ENCODE measurements around the gene APOA1.

DNA sequence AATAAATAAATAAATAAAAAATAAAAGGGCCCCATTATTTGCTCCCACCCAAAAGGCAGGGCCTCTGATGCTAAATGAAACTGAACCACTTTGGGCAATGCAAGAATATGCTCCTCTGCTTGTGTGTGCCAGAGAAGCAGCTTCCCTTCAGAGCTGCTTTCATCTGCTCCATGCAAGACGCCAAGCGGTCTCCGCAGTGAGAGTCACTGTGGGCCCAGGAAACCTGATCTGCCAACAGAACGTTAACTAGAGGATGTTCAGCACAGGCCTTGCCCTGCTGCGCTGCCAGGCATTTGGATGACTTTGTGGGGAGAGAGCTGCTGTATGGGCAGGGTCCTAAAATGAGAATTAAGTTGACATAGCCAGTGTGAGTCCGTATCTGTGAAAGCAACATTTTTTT lies 43.7 kb upstream of the APOA1 start:
- TF ChIP-seq SUZ12 (IDR thresholded peaks at IDR 0.05) (no peak), NFRKB (IDR thresholded peaks at IDR 0.05) (no peak), ZNF384 (IDR thresholded peaks at IDR 0.05) (no peak), L3MBTL2 (conservative IDR thresholded peaks at IDR 0.05) (no peak), SP1 (IDR thresholded peaks at IDR 0.05) (no peak), ARNT (IDR thresholded peaks at IDR 0.05) (no peak), CTBP1 (IDR thresholded peaks at IDR 0.05; ENCODE audit: borderline replicate concordance) (no peak), BHLHE40 (IDR thresholded peaks at IDR 0.05; ENCODE audit: borderline replicate concordance) (no peak), FOXM1 (IDR thresholded peaks at IDR 0.05; ENCODE audit: borderline replicate concordance) (no peak), FOXK2 (IDR thresholded peaks at IDR 0.05) (no peak), TARDBP (IDR thresholded peaks at IDR 0.05) (no peak), HDGF (IDR thresholded peaks at IDR 0.05; ENCODE audit: borderline replicate concordance) (no peak), FOXA1 (IDR thresholded peaks at IDR 0.05) (no peak)
- TF ChIP-seq, protein P1, sequence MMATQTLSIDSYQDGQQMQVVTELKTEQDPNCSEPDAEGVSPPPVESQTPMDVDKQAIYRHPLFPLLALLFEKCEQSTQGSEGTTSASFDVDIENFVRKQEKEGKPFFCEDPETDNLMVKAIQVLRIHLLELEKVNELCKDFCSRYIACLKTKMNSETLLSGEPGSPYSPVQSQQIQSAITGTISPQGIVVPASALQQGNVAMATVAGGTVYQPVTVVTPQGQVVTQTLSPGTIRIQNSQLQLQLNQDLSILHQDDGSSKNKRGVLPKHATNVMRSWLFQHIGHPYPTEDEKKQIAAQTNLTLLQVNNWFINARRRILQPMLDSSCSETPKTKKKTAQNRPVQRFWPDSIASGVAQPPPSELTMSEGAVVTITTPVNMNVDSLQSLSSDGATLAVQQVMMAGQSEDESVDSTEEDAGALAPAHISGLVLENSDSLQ (IDR thresholded peaks at IDR 0.05): no peak

Measured in HEK293T (cell line).